Ishikawa (cell line): Measurements from ENCODE around the gene PLXNA4.

Experiments used
- CEBPB ChIP-seq: IDR thresholded peaks from 2 replicates; pipeline ENCODE4 v1.6.1; 2012
- CREB1 ChIP-seq: IDR thresholded peaks from 2 replicates; pipeline ENCODE4 v1.6.1; 2012; ENCODE audit warnings: low read depth
- EGR1 ChIP-seq: IDR thresholded peaks from 2 replicates; pipeline ENCODE4 v1.6.1; 2012
- EP300 ChIP-seq: IDR thresholded peaks from 2 replicates; pipeline ENCODE4 v1.6.1; 2012; ENCODE audit warnings: borderline replicate concordance
- FOXM1 ChIP-seq: IDR thresholded peaks from 2 replicates; pipeline ENCODE4 v1.6.1; 2012; ENCODE audit warnings: low read depth, borderline replicate concordance
- MAX ChIP-seq: IDR thresholded peaks from 2 replicates; pipeline ENCODE4 v1.6.1; 2012
- NFIC ChIP-seq: IDR thresholded peaks from 2 replicates; pipeline ENCODE4 v1.6.1; 2012
- RAD21 ChIP-seq: IDR thresholded peaks from 2 replicates; pipeline ENCODE4 v1.6.1; 2012; ENCODE audit warnings: low read depth
- REST ChIP-seq: IDR thresholded peaks from 2 replicates; pipeline ENCODE4 v1.6.1; 2012; ENCODE audit warnings: low read depth, mild to moderate bottlenecking
- TAF1 ChIP-seq: IDR thresholded peaks from 2 replicates; pipeline ENCODE4 v1.6.1; 2012; ENCODE audit warnings: low read depth, mild to moderate bottlenecking
- TCF12 ChIP-seq: IDR thresholded peaks from 2 replicates; pipeline ENCODE4 v1.6.1; 2012; ENCODE audit warnings: low read depth
- TEAD4 ChIP-seq: IDR thresholded peaks from 2 replicates; pipeline ENCODE4 v1.6.1; 2012
- USF1 ChIP-seq: IDR thresholded peaks from 2 replicates; pipeline ENCODE4 v1.6.1; 2012
- YY1 ChIP-seq: IDR thresholded peaks from 2 replicates; pipeline ENCODE4 v1.6.1; 2012; ENCODE audit warnings: low read depth
- ZBTB7A ChIP-seq: IDR thresholded peaks from 2 replicates; pipeline ENCODE4 v1.6.1; 2012; ENCODE audit warnings: low read depth

The PLXNA4 gene

DNA sequence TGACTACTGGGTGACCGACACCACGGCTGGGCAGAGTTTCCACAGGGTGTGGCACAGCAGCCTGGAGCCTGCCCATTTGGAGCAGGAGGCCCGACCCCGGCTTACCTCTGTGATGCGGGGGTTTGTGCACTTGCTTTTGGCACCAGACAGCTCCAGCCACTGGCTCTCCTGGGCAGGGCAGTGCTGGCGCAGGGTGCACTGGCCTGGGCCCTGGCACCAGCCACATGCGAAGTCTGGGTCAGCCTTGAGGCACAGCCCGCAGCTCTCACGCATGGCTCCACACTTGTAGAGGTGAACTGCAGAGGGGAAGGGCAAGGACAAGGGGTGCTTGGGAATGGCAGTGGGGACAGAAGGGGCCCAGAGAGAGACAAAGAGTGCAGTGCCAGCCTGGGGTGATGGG lies 373.7 kb downstream of the PLXNA4 start:
- TF ChIP-seq CREB1 (no peak), TCF12 (no peak), TEAD4 (no peak), EGR1 (no peak), TAF1 (no peak), RAD21 (no peak), NFIC (no peak)

DNA sequence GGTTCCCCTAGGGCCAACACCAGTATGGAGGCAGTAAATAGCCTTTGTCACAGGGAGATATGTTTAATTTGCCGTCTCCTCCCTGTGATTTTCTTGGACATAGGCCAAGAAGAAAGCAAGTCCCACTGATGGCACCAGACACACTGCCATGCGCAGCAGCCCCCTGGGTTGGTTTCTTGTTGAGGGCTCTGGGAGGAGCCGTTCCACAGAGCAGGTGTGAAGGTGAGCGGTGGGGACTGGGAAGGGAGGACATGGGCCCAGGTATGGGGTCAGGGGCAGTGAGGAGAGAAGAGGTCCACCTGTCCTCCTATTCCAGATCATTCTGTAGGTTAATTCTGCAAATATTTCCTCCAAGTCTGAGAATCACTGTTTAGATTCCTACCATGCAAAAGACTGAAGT lies 376.1 kb downstream of the PLXNA4 start:
- TF ChIP-seq TAF1 (no peak), TEAD4 (no peak), RAD21 (no peak), USF1 (no peak), EP300 (no peak), YY1 (no peak), MAX (no peak), CREB1 (no peak), FOXM1 (no peak), TCF12 (no peak), ZBTB7A (no peak), NFIC (no peak), CEBPB (no peak), EGR1 (no peak), REST (no peak)

GRCh38 chr7:132199626-132200025 lies 376.6 kb downstream of the PLXNA4 start:
- TF ChIP-seq FOXM1 (no peak), REST (no peak), TEAD4 (no peak), YY1 (no peak), CREB1 (no peak), ZBTB7A (no peak), NFIC (no peak), MAX (no peak), TAF1 (no peak), RAD21 (no peak), EGR1 (no peak), EP300 (no peak), USF1 (no peak), TCF12 (no peak), CEBPB (no peak)

DNA sequence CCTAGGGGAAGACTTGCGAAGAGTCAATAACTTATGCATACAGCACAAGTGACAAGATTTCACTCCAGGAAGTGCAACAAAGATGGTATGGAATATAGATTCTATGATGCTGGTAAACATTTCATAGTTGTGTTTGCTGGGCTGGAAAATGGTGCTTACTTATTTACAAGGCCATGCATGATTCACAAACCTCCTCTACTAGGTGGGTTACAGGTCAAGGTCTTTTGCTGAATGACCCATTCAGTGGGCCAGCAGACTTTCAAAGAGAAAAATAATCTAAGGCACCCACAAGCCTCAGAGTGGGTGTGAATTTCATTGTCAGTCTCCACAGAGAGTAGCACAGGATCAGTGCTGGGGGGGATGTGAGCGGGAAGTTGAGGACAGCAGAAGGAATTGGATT lies 378.5 kb downstream of the PLXNA4 start:
- TF ChIP-seq EGR1 (no peak), CEBPB (no peak), CREB1 (no peak), REST (no peak)

DNA sequence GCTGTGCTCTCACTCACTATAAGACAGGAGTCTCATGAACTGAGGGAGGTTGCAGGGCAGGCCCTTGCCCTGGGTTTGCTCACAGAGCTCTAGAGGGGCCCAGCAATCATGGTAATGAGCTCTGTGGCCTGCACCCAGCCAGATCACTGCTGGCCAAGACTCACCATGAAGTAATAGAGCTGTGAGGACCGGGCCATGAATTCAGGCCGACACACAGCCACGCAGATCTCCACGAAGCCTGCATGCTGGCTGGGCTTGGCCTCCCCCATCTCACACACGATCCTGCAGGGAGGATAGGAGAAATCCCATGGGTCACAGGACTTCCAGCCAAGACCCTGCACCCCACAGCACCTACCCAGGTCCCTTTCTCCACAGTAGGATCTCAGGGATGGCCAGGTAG lies 382.4 kb downstream of the PLXNA4 start:
- TF ChIP-seq TEAD4: no peak
- no peak for TF ChIP-seq ZBTB7A
- TF ChIP-seq CEBPB: no peak
- no peak for TF ChIP-seq MAX
- no peak for TF ChIP-seq NFIC
- TF ChIP-seq FOXM1: no peak
- TF ChIP-seq USF1: no peak
- no peak for TF ChIP-seq CREB1
